ENCODE data around the gene KCNN2.
"Not testable (repeated sequence)": the region's sequence is repeated elsewhere in the genome, so short reads cannot be mapped to it uniquely, and the experiment has no call there.

Gene KCNN2

DNA sequence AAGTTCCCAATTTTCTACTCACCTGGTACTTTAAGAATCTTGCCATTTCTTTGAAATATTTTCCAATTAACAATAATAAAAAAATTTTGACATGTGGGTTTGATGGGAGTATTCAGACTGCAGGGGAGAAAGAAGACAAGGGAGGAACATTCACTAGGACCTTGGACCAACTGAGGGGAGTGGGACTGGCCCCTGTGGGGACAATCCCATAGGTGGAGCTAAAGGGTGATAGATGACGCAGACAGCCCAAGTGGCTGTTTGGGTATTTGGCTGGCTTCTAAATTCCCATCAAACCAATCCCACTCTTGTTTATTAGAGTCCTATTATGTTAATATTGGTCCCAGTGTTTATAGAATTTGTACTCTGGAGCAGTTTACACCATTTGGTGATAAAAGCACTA is 65.3 kb downstream of the KCNN2 start:
- DNase-seq: no peak

DNA sequence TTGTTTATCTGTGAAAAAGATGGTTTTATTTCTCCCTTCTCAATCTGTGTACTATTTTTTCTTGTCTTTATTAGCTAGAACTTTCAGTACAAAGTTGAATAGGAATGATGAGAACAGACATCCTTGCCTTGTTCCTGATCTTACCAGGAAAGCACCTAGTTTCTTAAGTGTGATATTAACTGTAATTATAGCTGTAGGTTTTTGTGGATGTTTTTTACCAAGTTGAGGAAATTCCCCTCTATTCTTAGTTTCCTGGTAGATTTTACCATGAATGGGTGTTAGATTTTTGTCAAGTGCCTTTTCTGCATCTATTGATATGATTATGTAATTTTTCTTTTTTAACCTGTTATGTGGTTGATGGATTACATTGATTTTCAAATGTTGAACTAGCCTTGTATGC is 68.7 kb downstream of the KCNN2 start:
- DNase-seq: no peak

DNA sequence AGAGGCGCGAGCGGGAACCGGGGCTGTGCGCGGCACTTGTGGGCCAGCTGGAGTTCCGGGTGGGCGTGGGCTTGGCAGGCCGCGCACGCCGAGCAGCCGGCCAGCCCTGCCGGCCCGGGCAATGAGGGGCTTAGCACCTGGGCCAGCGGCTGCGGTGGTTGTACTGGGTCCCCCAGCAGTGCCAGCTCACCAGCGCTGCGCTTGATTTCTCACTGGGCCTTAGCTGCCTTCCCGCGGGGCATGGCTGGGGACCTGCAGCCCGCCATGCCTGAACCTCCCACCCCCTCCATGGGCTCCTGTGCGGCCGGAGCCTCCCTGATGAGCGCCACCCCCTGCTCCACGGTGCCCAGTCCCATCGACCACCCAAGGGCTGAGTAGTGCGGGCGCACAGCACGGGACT is 70.8 kb downstream of the KCNN2 start:
- not testable (repeated sequence) for DNase-seq

DNA sequence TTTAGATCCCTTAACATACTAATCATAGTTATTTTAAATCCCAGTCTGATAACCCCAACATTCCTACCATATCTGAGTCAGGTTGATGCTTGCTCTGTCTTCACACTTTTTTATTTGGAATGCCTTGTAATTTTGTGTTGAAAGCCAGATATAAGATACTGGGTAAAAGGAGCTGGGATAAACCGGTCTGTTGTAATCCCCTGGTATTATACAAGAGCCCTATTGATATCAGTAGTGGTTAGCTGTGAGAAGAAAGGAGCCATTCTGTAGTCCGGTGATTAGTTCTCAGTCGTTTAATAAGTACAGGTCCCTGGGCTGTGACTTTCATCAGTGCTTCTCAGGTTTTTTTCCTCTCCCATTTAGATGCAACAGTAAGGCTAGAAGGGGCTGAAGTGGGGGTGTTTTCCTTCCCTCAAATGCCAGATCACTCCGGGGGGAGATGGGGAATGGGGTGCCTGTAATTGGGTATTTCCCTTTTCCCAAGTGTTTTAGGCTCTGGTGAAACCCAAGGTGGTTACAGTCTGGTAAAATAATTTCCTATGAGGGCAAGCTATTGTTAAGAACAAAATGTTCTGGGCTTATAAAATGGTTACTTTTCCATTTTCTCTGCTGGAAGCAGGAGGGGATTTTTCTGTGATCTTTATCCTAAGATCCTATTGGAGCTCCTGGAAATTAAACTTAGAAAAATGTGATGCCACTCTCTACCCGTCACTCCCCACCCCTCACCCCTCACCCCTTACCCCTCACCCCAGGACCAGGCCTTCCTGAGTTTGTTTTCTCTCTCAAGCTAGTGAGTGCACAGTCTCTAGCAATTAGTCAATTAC is 72.7 kb downstream of the KCNN2 start:
- no peak for DNase-seq

DNA sequence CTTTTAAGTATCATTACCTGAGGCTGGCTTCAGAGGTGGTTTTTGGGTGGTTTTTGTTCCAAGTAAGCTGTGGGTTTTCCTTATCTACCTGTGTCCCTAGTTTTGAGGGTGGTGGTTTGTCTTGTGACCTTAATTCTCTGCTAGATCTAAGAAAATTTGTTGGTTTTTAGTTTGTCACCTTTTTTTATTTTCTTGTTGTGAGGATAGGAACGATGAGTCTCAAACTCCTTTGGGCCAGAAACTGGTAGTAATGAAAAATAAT is 73.3 kb downstream of the KCNN2 start:
- no peak for DNase-seq

DNA sequence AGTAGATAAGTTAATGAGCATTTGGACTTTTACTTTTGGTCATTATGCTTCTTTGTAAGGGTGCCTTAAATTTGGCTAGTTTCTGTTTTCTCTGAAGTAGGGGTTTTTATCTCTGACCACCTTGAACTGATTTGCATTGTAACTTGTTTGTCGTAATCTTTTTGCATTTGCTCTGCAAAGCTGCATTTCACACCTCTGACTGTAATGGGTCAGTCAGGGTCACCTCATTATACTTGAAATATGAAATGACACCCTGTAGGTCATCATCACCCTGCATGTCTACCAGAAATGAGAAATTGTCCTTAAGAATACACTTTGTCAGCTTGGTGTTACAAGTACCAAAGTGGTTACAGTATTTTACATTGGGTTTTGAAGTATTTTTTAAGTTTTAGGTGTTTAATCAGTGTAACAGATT is 74.0 kb downstream of the KCNN2 start:
- no peak for DNase-seq

DNA sequence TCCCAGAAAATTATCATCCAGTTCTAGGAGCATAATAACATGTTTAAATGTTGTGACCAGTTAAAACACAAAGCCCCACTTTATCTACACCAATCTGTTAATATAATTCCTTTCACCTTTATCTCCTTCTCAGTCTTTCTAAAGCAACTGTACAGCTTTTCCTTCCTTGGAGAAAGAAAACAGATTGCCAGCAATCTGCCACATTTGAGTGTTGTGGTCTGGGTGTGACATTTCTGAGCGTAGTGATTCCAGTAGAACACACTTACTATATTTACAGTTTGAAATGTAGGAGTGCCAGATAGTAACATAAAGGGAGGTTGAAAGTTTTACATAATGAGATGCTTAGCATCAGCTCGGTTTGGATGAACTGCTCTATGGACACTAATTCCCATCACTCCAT is 76.1 kb downstream of the KCNN2 start:
- no peak for DNase-seq

DNA sequence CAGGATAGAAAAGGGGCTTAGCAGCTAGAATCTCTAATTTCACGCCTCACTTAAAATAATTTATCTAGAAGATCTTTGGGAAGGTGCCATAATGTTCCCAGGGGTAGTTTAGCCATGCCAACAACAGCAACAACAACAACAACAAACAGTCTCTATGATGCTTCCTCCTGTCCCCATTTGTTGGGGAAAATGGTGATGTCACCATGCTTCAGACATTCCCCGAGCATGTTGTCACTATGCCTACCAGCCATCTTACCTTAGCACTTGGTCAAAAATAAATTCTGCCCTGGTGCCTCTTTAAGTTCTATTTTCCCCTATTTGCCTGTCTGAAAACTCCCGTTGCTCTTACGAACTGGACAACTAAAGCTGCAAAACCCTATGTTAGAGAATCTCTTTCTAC is 76.6 kb downstream of the KCNN2 start:
- DNase-seq: no peak

DNA sequence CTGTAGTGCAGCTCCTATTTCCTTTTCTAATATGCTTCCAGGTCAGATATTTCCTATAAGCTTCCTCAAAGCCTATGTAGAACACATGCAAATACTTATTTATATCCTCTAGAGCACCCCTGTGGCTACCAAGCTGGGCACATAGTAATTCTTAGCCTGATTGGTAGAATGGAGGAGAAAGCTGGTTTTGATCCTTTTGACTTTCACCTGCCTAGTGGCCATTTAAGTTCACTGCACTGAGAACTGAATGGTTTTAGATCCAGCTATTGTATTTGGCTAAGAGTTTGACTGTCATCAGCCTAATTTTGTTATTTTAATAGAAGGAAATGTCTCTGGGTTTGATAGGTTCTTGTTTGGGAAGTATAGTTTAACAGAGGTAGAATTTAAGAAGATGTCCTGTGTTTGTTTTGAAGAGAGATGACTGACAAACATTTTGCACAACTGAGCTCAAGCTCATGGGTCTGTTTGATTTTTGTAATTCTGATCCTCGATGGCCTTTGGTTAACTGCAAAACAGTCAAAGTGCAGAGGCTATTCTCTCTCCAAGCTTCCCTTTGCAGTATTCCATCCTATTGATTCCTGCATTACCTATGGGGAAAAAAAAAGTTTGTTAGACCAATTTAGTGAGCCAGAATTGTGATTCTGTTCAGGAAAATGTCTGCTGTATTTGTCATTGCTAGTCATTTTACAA is 85.4 kb downstream of the KCNN2 start:
- DNase-seq: no peak

DNA sequence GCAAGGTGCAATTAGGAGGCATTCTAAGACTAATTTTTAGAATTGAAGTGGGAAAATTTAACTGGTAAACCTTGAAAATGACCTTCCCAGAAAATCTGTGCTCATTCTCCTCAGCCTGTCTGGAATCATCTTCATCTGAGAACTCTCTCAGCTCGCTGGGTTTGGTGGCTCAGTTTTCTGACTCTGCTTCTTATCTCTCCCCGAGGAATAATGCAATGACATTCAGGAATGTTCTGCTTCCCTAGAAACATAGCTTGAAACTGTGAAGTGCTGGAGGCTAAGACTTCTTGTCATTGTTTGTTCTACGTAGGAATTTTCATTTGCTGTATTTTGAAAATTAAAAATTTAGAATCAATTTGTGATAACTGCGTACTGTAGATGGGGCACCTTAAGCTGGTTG is 86.6 kb downstream of the KCNN2 start:
- no peak for DNase-seq

DNA sequence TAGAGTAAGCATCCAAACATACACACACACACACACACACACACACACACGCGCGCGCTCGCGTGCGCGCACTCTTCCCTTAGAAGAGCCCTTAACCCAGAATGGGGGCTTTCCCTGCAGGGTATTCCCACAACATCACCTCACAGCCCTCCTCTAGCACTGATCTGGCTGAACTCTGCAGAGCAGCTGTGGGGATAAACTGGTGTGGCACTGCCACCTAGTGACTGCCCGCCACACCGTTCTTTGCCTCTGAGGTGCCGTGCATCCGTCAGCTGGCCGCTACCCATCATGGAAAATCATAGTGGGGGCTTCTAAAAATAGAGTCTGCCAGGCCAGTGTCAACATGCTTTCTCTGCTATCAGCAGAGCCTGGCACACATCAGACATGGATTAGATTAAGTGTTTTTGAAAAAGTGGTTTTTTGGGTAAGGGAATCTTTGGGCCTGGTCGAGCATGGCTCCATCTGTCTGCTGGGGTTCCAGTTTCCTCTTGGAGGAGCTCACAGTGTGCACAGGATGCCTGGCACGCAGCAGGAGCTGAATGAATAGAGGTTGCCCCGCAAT is 88.1 kb downstream of the KCNN2 start:
- DNase-seq: no peak

DNA sequence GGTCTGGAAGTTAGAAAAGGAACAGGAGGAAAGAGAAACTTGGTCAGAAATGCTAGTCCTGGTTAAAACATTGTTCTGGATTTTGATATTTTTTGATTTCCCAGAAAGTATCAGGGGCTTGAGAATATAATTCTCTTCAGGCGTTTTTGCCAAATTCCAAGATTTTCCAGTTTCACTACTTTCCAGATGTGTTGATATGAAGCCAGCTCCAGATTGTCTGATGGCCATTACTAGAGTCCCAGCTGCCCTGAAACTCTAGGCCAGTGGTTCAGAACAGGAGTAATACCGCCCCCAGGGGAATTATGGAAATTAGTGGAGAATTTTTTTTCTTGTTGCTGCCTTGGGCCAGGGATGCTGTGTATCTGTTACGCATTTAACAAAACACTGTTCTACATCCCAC is 88.6 kb downstream of the KCNN2 start:
- no peak for DNase-seq

DNA sequence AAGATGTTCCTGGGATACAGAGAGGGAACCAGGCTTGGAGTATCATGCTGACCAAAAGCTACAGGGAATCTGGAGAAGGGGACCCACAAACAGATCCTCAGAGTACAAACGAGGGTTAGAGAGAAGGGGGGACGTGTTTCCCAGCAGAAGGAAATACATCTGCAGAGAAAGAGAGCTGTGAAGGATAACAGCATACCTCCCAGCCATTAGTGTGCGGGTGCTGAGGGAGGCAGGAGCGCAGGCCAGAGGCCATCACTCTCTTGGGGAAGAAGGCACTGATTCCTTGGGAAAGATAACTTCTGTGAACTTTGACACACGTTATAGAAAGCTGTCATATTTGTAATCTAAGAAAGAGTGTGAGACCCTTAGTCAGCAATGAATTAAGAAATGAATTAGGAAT is 96.9 kb downstream of the KCNN2 start:
- no peak for DNase-seq

DNA sequence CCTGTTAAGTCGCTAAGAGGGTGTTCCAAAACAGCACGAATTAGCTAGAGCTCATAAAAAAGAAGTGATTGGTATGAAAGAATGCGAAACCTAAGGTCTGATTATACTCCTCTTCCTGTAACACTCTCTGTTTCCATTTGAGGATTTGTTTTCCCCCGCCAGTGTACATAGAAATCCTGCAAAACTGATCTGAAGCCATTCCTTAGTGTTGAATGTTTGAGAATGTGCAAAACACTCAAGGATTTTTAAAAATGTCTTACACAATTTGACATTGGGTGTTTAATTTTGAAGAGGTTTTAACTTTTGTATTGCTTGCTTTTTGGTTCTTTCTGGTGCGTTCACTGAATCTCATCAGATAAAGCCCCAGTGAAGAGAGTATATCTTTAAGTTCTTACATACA is 105.3 kb downstream of the KCNN2 start:
- DNase-seq: no peak

DNA sequence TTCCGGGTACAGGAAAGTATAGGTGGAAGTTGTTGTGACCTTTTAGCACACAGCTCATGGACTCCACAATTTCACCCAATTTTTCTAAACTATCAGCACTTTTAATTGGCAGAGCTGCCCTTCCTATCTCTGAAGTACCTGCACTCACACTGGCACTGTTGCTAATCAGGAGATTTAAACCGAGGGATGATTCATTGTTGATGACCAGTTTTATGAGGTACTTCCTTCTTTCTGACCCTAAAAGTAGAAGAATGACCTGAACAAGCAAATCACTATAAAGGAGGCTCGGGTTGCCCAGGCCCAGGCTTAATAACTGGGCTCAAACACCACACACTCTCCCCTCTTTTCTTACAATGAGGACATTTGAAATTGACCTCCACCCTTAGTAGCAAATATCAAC is 105.9 kb downstream of the KCNN2 start:
- no peak for DNase-seq

DNA sequence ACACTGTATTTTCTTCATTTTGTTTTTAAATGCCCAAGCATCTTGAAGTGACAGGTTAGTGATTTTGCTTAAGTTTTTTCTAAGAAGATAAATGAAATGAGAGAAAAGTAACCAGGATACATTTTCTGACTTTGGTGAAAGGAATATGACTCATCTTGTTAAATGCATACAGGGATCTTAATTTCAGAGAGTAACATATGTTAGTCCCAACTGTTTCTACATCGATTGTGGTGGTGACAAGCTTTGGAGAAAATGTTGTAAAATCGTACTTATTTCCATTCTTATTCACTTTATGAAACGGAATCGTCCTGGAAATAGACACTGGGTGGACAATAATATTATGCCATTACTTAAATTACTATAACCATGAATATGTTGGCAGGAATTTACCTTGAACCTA is 107.5 kb downstream of the KCNN2 start:
- DNase-seq: no peak

DNA sequence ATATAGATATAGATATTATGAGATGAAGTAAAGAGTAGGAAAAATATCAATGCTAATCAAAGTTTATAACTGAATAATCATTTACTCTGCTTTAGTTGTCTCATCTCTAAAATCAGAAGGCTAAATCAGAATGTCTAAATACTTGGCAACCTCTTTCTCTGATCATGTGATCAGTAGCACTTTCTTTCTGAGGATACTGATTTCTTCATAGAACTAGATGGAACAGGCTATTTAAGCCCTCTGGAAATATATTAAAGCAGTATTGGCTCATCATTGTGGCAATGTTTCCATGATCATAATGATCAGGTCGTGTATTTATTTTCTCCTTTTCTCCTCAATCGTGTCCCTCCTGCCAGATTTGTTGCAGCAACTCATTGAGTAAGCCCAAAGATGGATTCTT is 109.7 kb downstream of the KCNN2 start:
- no peak for DNase-seq

DNA sequence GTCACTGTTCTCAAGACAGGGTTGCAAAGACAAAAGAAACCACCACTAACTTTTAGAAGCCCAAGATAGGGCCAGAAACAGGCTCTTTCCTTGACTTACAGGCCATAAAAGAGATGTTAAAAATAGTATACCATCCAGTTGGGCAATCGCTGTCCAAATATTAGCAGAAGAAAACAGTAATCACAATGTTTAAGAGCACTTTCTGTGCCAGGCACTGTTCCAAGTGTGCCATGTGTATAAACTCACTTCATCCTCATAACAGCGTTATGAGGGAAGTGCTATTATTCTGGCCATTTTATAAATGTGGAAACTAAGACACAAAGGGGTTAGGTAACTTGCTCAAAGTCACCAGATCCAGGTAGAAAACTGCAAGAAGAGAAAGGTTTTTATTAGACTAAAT is 111.7 kb downstream of the KCNN2 start:
- DNase-seq: no peak

DNA sequence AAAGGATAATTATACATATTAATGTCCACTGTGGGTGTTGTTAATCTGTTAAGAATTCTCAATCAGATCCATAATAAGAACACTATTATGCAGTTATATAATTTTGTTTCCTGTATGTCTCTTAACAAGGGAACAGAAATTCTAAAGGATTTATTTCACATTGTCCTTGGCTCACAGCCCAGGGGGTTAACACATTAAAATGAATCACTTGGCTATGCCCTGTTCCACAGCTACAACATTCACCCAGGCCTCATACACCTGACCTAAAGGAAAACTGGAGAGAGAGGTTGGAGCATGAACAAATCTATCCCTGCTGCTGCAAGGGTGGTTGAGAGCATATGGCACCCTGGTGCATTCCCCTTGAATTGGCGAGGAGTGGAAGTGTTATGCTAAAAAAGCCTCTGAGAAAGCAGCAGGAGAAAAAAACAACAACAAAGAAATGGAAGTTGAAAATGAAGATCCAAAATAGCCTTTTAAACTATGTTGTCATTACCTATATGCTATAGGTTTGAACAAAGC is 116.0 kb downstream of the KCNN2 start:
- no peak for DNase-seq

DNA sequence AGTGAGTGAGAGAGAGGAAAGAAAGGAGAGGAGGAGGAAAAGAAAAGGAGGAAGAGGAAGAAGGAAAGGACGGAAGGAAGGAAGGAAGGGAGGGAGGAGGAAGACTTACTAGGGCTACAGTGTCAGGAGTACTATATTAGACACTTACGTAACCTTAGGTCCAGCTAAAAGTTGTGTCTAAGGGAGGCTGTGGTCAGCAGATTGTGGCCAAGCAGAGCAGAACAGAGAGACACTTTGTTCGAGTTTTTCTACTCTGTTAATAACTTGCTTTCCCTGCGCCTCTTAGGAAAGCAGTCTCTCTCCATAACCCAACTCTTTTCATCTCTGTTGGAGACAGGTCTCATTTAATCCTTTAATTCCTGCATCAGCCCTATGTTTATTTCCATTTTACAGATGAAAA is 138.9 kb downstream of the KCNN2 start:
- DNase-seq: no peak

DNA sequence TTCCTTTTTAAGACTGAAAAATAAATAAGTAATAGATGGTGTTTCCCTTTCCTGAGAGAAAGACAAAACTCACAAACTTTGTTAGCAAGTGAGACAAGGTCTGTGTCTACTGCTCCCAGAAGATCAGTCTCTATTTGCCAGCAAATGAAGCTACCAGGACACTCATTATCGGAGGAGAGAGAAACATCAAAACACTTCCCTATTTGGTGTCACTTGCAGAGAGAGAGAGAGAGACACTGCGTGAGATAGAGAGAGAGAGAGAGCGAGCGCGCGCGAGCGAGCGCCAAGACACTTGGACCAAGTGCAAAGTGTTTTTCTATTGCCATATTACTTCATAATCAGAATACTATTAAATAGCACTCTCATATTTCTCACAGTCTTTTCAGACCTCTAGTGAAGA is 142.7 kb downstream of the KCNN2 start:
- DNase-seq: no peak

DNA sequence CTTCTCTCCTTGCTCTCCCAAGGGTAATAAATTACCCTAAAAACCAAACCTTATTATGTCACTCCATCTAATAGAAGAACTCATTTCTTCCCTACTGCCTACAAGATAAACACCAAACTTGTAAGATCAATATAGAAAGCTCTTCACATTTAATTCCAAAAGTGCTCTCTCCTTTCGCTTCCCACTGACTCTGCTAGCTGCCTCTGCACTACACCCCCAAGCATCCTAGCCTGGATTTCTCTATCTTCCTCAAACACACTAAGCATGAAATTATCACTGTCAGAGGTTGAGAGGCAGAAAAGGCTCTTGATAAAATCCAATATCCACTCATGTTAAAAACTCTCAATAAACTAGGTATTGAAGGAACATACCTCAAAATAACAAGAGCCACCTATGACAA is 162.4 kb downstream of the KCNN2 start:
- no peak for DNase-seq

DNA sequence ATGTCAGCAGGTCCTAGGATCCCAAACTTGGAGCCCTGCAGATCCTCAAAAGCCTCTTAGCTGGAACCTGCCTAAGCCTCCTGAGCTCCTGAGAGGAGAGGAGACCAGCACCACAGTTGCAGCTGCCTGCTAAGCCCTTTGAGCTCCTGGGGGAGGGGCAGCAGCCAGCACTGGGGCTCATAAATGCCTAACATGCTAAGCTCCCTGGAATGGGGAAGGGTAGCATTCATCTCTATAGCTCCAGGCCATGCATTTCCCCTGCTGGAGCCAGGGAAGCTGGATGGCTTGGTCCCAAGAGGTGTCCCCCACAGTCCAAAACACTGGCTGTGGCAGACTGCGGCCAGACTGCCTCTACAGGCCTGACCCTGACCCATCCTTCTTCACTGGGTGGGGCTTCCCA is 182.7 kb downstream of the KCNN2 start:
- no peak for DNase-seq
